ENCODE data around the gene GRIA1.

- TF ChIP-seq TAF1 (IDR thresholded peaks at IDR 0.05; ENCODE audit: borderline replicate concordance, insufficient read depth, low read length) (no peak), REST (IDR thresholded peaks at IDR 0.05; ENCODE audit: insufficient read depth in 1 of 2, low read depth in 2 of 2, low read length in 2 of 2) (no peak), POLR2AphosphoS5 (IDR thresholded peaks at IDR 0.05; ENCODE audit: low read depth, low read length) (no peak), SIN3A (IDR thresholded peaks at IDR 0.05; ENCODE audit: borderline replicate concordance, insufficient read depth, low read length) (no peak)
Measured at GRCh38 chr5:153770066-153770465, 279.6 kb downstream of the GRIA1 start.

Data from PFSK-1 (cell line).